Iris pigment epithelial cell (primary cell): ENCODE measurements around the gene TRIM25.

Experiments used
- DNase-seq: peaks from one replicate; pipeline ENCODE4 v3.0.0-alpha.2; 2011; ENCODE audit warnings: low read depth

TRIM25 gene

GRCh38 chr17:56866496-56866895, 47.4 kb downstream of the TRIM25 start:
- DNase-seq = no peak

DNA sequence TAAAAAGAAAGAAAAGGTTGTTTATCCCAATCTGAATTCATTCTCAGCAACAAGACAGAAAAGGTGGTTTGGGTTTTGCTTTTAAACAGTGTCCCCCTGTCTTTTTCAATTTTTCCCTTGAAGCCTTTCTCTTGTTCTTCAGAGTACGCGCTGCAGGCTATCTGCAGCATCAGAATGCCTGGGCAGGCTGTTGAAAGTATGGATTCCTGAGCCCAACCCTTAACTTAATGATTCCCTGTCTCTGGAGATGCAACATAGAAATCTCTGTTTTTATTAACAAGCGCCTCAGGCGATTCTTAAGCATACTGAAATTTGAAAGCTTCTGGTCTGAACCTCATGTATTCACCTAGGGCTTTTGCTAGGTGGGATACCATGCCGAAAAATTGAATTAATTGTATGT, 47.8 kb downstream of the TRIM25 start:
- no peak for DNase-seq

DNA sequence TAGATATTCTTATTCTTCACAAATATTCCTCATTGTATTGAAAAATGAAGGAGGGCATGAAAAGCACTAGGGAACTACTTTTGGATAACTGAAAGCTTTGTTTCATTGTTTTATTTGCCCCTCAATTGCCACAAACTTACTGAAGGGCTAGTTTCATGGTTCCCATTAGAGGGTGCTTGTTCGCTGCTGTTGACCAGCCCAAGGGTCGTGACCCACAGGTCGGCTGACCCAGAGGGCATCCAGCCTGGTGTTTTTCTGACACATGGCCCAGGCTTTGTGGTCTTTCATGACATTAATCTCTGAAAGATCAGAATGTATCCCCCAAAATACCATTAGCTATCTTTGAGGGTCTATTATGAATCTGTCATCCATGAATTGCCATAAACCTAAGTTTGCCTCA, 49.9 kb downstream of the TRIM25 start:
- DNase-seq = no peak

GRCh38 chr17:56861899-56862298, 52.0 kb downstream of the TRIM25 start:
- DNase-seq = no peak

DNA sequence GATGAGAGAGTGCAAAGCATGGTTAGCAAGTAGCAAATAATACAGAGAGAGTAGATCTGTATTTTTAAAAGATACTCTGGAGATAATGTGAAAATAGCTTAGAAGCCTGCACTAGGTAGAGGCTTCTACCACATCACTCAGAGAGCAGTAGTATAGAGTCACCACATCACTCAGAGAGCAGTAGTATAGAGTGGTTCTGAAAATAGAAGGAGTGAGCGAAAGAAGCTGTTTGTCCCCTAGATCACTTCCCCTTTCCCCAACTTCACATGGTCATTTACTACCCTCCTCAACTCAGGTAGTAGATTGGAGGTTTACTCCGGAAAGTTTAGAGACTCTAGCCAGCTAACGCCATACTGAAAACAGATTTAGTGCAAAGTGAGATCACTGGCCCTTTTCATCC, 62.8 kb downstream of the TRIM25 start:
- DNase-seq = no peak

GRCh38 chr17:56850591-56850990, 63.3 kb downstream of the TRIM25 start:
- DNase-seq = no peak

DNA sequence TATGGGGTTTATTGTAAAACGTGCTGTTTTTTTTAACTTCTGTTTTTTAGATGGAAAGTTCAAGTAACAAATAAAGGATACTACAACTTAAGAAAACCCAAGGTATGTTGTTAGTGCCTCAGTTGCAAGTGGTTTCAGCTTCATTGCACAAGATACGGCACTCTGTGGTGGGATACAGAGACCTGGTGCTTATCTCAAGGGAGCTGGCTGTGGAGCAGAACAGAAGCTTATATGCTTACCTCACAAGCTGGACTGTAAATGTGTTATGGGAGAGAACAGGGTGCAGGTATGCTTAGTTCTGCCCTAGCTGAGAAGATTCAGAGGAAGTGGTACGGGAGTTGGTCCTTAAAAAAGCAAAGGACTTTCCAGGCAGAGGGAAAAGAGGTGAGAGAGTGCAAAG, 64.7 kb downstream of the TRIM25 start:
- DNase-seq = no peak

GRCh38 chr17:56847106-56847505, 66.7 kb downstream of the TRIM25 start:
- no peak for DNase-seq

- no peak for DNase-seq
Measured at GRCh38 chr17:56845934-56846333, 67.9 kb downstream of the TRIM25 start.

DNA sequence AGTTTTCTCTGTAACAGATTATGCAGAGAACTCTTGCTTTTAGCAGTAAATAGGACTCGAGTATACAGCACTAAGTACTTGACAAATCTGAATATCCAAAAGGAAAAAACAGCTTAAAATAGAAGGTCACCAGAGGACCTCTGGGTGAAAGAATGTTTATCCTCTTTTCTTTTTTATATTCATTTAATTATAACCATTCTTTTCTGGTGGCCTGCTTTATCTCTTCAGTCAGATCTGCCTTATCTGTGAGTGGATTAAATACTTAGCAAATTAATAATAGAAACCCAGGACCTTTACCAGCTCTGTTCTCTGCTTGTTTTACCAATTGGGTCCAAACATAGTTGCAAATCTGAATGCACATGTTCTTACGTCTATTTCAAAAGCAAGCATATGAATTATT, 71.3 kb downstream of the TRIM25 start:
- no peak for DNase-seq

DNA sequence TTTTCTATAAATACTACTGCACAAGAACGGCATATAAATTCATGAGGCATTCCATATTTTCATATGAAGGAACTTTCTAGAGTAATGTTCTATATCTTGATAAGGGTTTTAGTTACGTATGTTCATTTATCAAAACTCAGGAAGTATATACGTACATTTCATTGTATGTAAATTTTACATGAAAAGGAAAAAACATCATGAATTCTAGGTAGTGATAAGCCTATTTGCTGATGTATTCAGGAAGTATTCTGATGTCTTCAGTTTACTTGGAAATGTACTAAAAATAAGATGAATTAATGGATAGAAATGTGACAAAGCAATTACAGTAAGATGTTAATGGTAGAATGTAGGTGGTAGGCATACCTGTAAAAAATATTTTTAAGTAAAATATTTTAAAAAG, 75.2 kb downstream of the TRIM25 start:
- DNase-seq = no peak
